PC-3 (cell line): ENCODE results near the gene TGFB1I1.

Experiments used
- CTCF ChIP-seq: fragments of 300-600 bp; sonication (generic); conservative IDR thresholded peaks from 2 replicates; pipeline ENCODE4 v1.5.1; 2017; ENCODE audit warnings: antibody characterized with exemption, low read depth, mild to moderate bottlenecking, low read length
- EZH2 ChIP-seq: fragments of 300-600 bp; sonication (generic); IDR thresholded peaks from one replicate; pipeline ENCODE4 v1.6.1; 2017; ENCODE audit warnings: antibody characterized with exemption, mild to moderate bottlenecking, low read length; ENCODE audit not compliant: unreplicated experiment
- EZH2phosphoT487 ChIP-seq: fragments of 300-600 bp; sonication (generic); IDR thresholded peaks from 2 replicates; pipeline ENCODE4 v1.6.1; 2018; ENCODE audit warnings: mild to moderate bottlenecking, antibody characterized with exemption, low read length, borderline replicate concordance

- TF ChIP-seq CTCF = no peak
- no peak for TF ChIP-seq EZH2
- TF ChIP-seq EZH2phosphoT487 = no peak
Observed at GRCh38 chr16:31477220-31478216, 5.6 kb downstream of the TGFB1I1 start.
